Activated CD4-positive, alpha-beta T cell treated with anti-CD3 and anti-CD28 coated beads for 36 hours (primary cell): ENCODE data around the gene RPS8. TPM values are rescaled to one million over a fixed set of nuclear protein-coding genes. Genes with fewer than 3 reads are reported as not detected.

Experiments used
- ATAC-seq: fragments of 200-7000 bp; cut with Tn5 transposase; one replicate; pipeline ENCODE4 v1.10.0; 2021; ENCODE audit warnings: mild to moderate bottlenecking, moderate library complexity
- CTCF ChIA-PET: fragments of 350-600 bp; sonication (Branson Sonifier 250); formaldehyde crosslinking; loops from one replicate; lab custom pipeline; 2021; ENCODE audit warnings: antibody characterized with exemption; lab: Charles Lee
- POLR2A ChIA-PET: fragments of 350-600 bp; sonication (Branson Sonifier 250); formaldehyde crosslinking; loops from one replicate; lab custom pipeline; 2021; ENCODE audit warnings: antibody characterized with exemption, inconsistent platforms; lab: Charles Lee
- DNase-seq: peaks from one replicate; pipeline ENCODE4 v3.0.0-alpha.2; 2020
- H3K27ac Mint-ChIP-seq: one replicate; pipeline ENCODE4 v1.8.0; 2021; ENCODE audit warnings: mixed read lengths
- H3K27me3 Mint-ChIP-seq: one replicate; pipeline ENCODE4 v1.8.0; 2021; ENCODE audit warnings: mixed read lengths
- H3K36me3 Mint-ChIP-seq: one replicate; pipeline ENCODE4 v1.8.0; 2021; ENCODE audit warnings: low read depth, mixed read lengths
- H3K4me1 Mint-ChIP-seq: one replicate; pipeline ENCODE4 v1.8.0; 2021; ENCODE audit warnings: mixed read lengths
- H3K4me3 Mint-ChIP-seq: one replicate; pipeline ENCODE4 v1.8.0; 2021; ENCODE audit warnings: mild to moderate bottlenecking, moderate library complexity, mixed read lengths
- H3K9me3 Mint-ChIP-seq: one replicate; pipeline ENCODE4 v1.8.0; 2021; ENCODE audit warnings: low read depth, mixed read lengths
- intact Hi-C, 2 experiments: fragments of 100-400 bp; cut with DNase I in 1 of 2; cut with micrococcal nuclease in 1 of 2; formaldehyde crosslinking; loops; one replicate each; pipeline versions ENCODE4 v1.14.2 to v1.15.1; 2022 to 2024; cut with DNase I, micrococcal nuclease
- total RNA-seq, 2 experiments: library from RNA; stranded (reverse); gene quantifications; one replicate each; pipeline ENCODE4 v1.2.3, GENCODE V29; 2021

RPS8 gene
- total RNA-seq, 2 experiments from 2014 or later, result 3,005 to 3,275 TPM

DNA sequence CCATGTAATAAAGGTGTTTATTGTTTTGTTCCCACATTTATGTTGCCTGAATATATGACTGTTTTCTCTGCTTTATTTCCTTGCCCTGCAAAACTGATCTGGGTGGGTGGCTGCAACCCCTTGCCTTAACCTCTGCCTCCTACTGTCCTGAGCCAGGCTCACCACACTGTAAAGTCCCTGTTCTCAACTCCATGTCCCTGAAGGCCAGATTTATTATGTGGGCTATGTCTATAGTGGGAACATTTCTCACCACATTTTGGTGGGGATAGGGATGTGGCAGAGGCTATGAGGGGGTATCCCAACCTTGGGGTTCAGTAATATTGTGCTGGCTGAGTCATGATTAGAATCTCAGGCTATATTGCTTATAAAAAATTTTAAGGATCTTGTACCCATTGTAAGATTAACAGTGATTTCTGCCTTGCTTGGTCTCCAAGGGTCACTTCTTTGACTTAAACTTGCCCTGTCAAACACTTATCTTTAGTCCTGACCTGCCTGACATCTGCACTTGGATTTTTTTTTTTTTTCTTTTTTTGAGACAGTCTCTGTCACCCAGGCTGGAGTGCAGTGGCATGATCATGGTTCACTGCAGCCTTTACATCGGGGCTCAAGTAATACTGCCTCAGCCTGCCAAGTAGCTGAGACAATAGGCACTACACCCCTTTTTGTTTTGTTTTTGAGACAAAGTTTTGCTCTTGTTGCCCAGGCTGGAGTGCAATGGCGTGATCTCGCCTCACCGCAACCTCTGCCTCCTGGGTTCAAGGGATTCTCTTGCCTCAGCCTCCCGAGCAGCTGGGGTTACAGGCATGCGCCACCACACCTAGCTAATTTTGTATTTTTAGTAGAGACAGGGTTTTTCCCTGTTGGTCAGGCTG, 3.6 kb downstream of the RPS8 start:
- POLR2A ChIA-PET, result interaction anchor here (0.6 kb wide), 2 partner anchors 47 to 299 kb away, joined by 3 to 4 read pairs; no protein-coding TSS in a partner anchor
- peaks cover 76% of the 10 kb centered on the region for H3K36me3 Mint-ChIP-seq

DNA sequence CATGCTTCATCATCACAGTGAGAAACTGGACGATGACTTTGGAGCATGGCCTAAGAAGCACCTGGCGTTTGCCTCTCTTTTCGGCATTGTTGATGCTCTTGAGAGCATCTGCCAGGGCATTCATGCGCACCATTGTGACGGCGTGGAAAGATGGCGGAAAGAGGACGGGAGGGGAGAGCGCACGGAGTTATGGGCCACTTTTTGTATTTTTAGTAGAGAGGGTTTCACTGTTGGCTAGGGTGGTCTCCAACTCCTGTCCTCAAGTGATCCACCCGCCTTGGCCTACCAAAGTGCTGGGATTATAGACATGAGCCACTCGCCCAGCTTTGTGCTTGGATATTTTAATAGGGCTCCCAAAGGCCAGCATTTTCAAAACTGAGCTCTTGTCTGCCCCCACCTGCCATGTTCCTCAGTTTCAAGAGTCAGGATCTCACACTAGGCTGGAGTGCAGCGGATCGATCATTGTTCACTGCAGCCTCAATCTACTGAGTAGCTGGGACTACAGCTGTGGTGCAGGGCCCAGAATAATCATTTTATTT, 5.3 kb downstream of the RPS8 start:
- Mint-ChIP-seq H3K36me3 (peaks cover 70% of the 10 kb centered on the region), H3K9me3 (no peaks in the 10 kb centered on the region), H3K4me3 (no peak overlapping the region), H3K4me1 (peaks cover 50% of the 10 kb centered on the region), H3K27ac (no peak overlapping the region), H3K27me3 (no peaks in the 10 kb centered on the region)
- ChIA-PET CTCF (interaction anchor here (0.6 to 1.0 kb wide), 5 partner anchors 10 to 1838 kb away, joined by 3 to 5 read pairs (median 3); partner anchors contain the start of genes ARMH1, PLK3 and TMEM53), POLR2A (interaction anchor here (0.6 to 2.1 kb wide), 6 partner anchors 9 to 59 kb away, joined by 3 to 11 read pairs (median 4); partner anchors contain the start of gene BTBD19)
- no peak for ATAC-seq
- DNase-seq, result no peak
- intact Hi-C loops, result no loop called here

More for the DNA sequence above, 3.6 kb downstream of the RPS8 start:
- CTCF ChIA-PET, result interaction anchor here (0.7 kb wide), 1 partner anchor 25 kb away, joined by 3 read pairs; no protein-coding TSS in a partner anchor
- H3K9me3 Mint-ChIP-seq, result no peaks in the 10 kb centered on the region
- H3K27me3 Mint-ChIP-seq, result no peaks in the 10 kb centered on the region
- H3K4me3 Mint-ChIP-seq, result peak overlapping the region; percentile 96
- DNase-seq (no peak), ATAC-seq (no peak)
- intact Hi-C loops, result loop anchor here in 1 of 2 experiments (5.0 kb wide), 2 partner anchors 713 to 743 kb away; partner anchors contain the start of genes PRDX1 and TESK2
- peak overlapping the region; percentile 84 for H3K27ac Mint-ChIP-seq
- peaks cover 46% of the 10 kb centered on the region for H3K4me1 Mint-ChIP-seq

DNA sequence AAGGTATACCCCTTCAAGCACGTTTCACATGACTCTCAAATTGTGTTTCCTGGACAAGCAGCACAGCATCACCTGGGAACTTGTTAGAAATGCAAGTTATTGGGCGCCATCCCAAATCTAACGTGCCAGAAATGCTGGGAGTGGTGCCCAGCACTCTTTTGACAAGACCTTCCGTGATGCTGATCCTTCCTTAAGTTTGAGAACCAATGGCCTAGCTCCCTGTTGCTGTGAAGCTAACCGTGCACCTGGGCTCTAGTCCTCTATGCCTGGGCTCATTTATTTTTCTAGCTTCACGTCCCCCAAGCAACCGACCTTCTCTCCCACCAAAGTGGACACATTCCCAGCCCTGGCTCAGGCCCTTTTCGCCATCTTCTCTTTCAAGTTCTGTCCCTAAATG, 8.4 kb downstream of the RPS8 start:
- Mint-ChIP-seq H3K27ac (peak overlapping the region; percentile 27), H3K36me3 (peaks cover 40% of the 10 kb centered on the region), H3K27me3 (no peaks in the 10 kb centered on the region), H3K4me1 (peaks cover 43% of the 10 kb centered on the region), H3K9me3 (no peaks in the 10 kb centered on the region), H3K4me3 (peak overlapping the region; percentile 56)
- POLR2A ChIA-PET, result interaction anchor here (1.0 to 2.9 kb wide), 6 partner anchors 9 to 227 kb away, joined by 3 to 18 read pairs (median 8); partner anchors contain the start of genes HECTD3 and RNU5D-1
- DNase-seq (no peak), ATAC-seq (no peak)
- CTCF ChIA-PET, result interaction anchor here (0.9 to 3.3 kb wide), 10 partner anchors 9 to 227 kb away, joined by 3 to 13 read pairs (median 4); partner anchors contain the start of genes BTBD19, HECTD3 and RNU5D-1
- intact Hi-C loops, result loop anchor here in 1 of 2 experiments (1.0 kb wide), 1 partner anchor 8 kb away; the partner anchor contains the start of gene RPS8

DNA sequence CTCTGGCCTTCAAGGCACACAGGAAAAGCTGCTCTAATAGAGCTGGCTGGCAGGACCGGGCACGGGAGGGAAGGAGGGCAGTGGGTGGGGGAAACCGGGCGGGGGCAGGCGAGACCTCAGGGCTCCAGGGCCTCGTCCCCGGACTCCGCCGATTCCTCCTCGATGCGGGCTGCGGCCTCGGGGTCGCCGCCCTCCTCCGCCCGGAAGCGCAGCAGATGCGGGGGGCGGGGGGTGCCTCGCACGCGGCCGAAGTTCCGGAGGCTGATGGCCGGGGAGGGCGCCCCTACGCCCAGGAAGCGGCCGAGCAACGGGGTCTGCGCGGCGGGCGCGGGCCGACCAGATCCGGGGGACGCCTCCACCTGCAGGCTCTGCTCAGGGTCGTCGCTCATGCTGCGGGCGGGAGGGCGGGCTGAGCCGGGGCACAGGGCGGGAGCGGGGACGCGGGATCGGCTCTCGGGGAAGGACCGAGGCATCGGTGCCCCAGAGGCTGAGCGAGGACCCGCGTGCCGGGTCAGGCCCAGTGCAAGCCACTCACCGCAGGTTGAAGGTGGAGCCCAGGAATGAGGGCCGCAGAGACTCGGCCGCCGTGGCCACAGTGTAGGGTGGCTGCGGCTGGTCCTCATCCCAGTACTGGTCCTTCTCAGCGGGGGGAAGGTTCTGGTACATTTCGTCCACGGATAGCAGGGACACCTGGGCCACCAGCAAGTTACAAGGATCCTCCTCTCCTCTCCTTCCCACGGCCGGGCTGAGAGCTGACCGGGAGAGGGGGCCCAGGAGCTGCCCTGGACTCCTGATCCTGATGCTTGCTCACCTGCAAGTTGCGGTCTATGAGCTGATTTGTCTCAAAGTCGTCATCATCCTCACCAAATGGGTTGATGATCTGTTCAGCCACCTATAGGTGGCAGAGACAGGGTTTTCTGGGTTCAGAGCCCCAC, 9.0 kb downstream of the RPS8 start:
- ATAC-seq (peak; percentile 46), DNase-seq (peak; percentile 50)
- no peaks in the 10 kb centered on the region for H3K9me3 Mint-ChIP-seq
- peaks cover 37% of the 10 kb centered on the region for H3K4me1 Mint-ChIP-seq
- intact Hi-C loops, result loop anchor here (1.0 to 5.0 kb wide), 2 partner anchors 9 to 228 kb away; partner anchors contain the start of genes HECTD3 (in 1 of the 2), RPS8 (in 1 of the 2) and UROD (in 1 of the 2)
- ChIA-PET CTCF (interaction anchor here (0.7 to 3.3 kb wide), 21 partner anchors 9 to 707 kb away, joined by 3 to 13 read pairs (median 4); partner anchors contain the start of genes BTBD19, HECTD3, RNU5D-1 and RPS8), POLR2A (interaction anchor here (0.5 to 2.9 kb wide), 10 partner anchors 9 to 246 kb away, joined by 3 to 18 read pairs (median 5); partner anchors contain the start of genes HECTD3, PLK3, RNU5D-1 and RPS8)
- H3K4me3 Mint-ChIP-seq, result peak overlapping the region; percentile 56
- no peaks in the 10 kb centered on the region for H3K27me3 Mint-ChIP-seq
- H3K27ac Mint-ChIP-seq, result peak overlapping the region; percentile 60
- peaks cover 34% of the 10 kb centered on the region for H3K36me3 Mint-ChIP-seq

DNA sequence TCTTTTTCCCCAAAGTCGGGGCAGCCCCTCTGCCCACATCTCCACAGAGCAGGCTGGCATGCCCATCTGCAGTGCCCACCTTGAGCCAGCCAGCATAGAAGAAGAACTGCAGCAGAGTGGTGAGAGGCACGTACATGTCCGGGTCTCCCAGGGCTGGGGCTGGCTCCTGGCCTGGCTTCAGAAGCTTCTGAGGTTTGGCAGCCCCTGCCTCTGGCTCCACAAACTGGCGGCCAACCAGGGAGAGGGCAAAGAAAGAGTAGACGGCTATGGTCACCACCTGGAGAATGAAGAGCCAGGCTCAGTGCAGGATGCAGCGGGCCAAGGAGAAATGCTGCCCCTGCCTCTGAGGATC, 9.7 kb downstream of the RPS8 start:
- intact Hi-C loops, result loop anchor here in 1 of 2 experiments (5.0 kb wide), 1 partner anchor 227 kb away; the partner anchor contains the start of genes HECTD3 and UROD
- no peak for DNase-seq
- Mint-ChIP-seq H3K27me3 (no peaks in the 10 kb centered on the region), H3K27ac (peak overlapping the region; percentile 60), H3K4me3 (peak overlapping the region; percentile 54), H3K9me3 (no peaks in the 10 kb centered on the region), H3K4me1 (peaks cover 37% of the 10 kb centered on the region), H3K36me3 (peaks cover 28% of the 10 kb centered on the region)
- POLR2A ChIA-PET, result interaction anchor here (1.0 to 2.9 kb wide), 8 partner anchors 10 to 226 kb away, joined by 3 to 18 read pairs (median 10); partner anchors contain the start of genes HECTD3, PLK3, RNU5D-1 and RPS8
- CTCF ChIA-PET, result interaction anchor here (0.7 to 3.3 kb wide), 23 partner anchors 9 to 706 kb away, joined by 3 to 13 read pairs (median 4); partner anchors contain the start of genes BTBD19, HECTD3, RNU5D-1 and RPS8
- ATAC-seq, result no peak

DNA sequence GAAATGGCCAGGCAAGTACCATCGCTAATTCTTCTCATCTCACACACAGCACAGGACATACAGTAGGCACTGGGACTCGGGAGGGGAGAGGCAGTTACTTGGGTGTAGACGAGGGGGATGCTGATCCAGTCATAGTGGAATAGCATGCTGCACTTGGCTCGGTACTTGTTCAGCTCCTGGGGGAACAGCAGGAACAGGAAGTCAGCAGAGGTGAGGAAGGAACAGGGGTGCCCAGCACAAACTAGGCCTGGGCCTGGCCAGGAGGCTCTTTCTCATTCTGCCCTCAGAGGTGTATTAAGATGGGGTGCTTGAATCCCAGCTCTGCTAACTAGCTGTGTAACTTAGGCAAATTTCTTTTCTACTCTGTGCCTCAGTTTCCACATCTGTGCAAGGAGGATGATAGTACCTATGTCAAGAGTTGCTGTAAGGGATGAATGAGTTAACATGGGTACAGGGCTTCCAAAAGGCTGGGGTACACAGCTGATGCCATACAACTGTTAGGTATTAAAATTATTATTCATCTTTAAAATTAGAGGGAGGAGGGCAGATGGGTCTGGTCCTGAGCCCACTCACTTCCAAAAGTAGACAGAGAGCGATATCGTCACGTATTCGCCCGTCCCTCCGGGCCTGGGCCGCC, 10.3 kb downstream of the RPS8 start:
- Mint-ChIP-seq H3K27ac (peak overlapping the region; percentile 69), H3K9me3 (no peaks in the 10 kb centered on the region), H3K4me1 (peaks cover 34% of the 10 kb centered on the region), H3K4me3 (peak overlapping the region; percentile 66), H3K36me3 (peaks cover 22% of the 10 kb centered on the region), H3K27me3 (no peaks in the 10 kb centered on the region)
- ChIA-PET CTCF (interaction anchor here (0.7 to 3.3 kb wide), 17 partner anchors 10 to 703 kb away, joined by 3 to 13 read pairs (median 4); partner anchors contain the start of genes BTBD19, RNU5D-1 and RPS8), POLR2A (interaction anchor here (1.3 to 3.2 kb wide), 5 partner anchors 10 to 64 kb away, joined by 13 to 29 read pairs (median 16); partner anchors contain the start of genes RNU5D-1 and RPS8)
- intact Hi-C loops, result loop anchor here (1.0 to 5.0 kb wide), 4 partner anchors 34 to 227 kb away; partner anchors contain the start of genes HECTD3 (in 1 of the 2) and UROD (in 1 of the 2)
- no peak for DNase-seq
- ATAC-seq, result no peak

DNA sequence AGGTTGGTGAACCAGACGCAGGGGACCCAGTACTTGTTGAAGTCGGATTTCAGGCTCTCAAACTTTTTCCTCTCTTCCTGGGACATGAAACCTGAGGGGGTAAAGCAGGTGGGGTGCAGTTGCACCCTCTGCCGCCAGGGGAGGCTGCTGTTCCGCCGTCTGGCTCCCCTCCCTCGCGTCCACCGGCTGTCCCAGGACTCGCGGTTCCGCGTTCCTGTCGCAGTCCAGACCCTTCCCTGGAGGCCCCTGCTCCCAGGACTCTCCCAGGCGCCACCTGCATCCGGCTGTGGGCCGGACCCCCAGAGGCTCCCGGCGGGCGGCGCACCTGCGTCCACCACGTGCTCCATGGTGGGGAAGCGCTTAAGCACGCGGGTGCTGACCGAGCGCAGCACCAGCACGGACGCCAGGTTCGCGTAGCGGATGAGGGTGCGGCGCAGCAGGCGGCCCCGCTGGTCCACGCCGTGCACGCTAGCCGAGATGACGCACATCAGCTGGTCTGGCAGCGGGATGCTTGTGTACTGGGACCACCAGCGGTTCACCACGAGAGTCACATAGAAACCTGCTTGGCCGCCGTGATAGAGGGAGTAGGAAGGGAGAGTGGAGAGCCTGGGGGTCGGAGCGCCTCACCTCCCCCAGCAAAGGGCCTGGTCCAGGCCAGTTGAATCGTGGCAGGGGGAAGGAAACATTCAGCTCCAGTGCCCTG, 10.9 kb downstream of the RPS8 start:
- Mint-ChIP-seq H3K27ac (peak overlapping the region; percentile 69), H3K9me3 (no peaks in the 10 kb centered on the region), H3K4me3 (peak overlapping the region; percentile 66), H3K27me3 (no peaks in the 10 kb centered on the region), H3K4me1 (peaks cover 31% of the 10 kb centered on the region), H3K36me3 (peaks cover 16% of the 10 kb centered on the region)
- DNase-seq (peak; percentile 85), ATAC-seq (peak; percentile 73)
- CTCF ChIA-PET, result interaction anchor here (0.5 to 3.3 kb wide), 14 partner anchors 11 to 703 kb away, joined by 3 to 13 read pairs (median 4); partner anchors contain the start of genes BTBD19, RNU5D-1 and RPS8
- POLR2A ChIA-PET, result interaction anchor here (0.6 to 3.2 kb wide), 7 partner anchors 10 to 64 kb away, joined by 3 to 29 read pairs (median 5); partner anchors contain the start of genes PLK3, RNU5D-1 and RPS8
- intact Hi-C loops, result loop anchor here (1.0 to 5.0 kb wide), 4 partner anchors 33 to 226 kb away; partner anchors contain the start of genes HECTD3 (in 1 of the 2) and UROD (in 1 of the 2)

DNA sequence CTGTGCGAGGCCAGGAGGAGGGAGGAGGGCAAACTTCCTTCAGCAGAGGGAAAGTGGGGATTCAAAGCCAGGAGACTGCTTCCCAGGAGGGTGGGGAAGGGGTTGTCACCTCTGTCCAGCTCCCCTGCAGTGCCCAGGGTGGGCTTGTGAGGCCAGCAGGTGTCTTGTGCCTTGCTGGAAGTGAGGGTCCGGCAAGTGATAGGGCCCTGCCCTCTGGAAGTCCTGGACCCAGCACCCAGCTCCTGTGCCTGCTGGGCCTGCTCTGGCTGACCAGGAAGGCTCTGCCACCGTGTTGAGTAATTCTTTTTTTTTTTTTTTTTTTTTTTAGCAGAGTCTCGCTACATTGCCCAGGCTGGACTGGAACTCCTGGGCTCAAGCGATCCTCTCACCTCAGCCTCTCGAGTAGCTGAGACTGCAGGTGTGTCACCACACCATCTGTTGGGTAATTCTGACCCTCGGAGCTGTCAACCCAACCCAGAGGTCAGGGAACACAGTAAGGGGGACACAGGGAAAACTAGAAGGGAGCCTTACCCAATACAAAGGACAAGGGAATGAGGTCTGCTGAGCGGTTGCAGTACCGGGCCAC, 11.6 kb downstream of the RPS8 start:
- no peaks in the 10 kb centered on the region for H3K27me3 Mint-ChIP-seq
- DNase-seq, result no peak
- peak overlapping the region; percentile 66 for H3K4me3 Mint-ChIP-seq
- H3K4me1 Mint-ChIP-seq, result peaks cover 29% of the 10 kb centered on the region
- peaks cover 9% of the 10 kb centered on the region for H3K36me3 Mint-ChIP-seq
- CTCF ChIA-PET, result interaction anchor here (0.5 to 2.3 kb wide), 5 partner anchors 11 to 56 kb away, joined by 3 to 13 read pairs (median 4); partner anchors contain the start of genes RNU5D-1 and RPS8
- intact Hi-C loops, result loop anchor here (1.0 to 5.0 kb wide), 4 partner anchors 32 to 225 kb away; partner anchors contain the start of genes HECTD3 (in 1 of the 2) and UROD (in 1 of the 2)
- no peak for ATAC-seq
- POLR2A ChIA-PET, result interaction anchor here (0.6 to 3.2 kb wide), 7 partner anchors 10 to 65 kb away, joined by 3 to 29 read pairs (median 5); partner anchors contain the start of genes PLK3 and RPS8
- H3K9me3 Mint-ChIP-seq, result no peaks in the 10 kb centered on the region
- H3K27ac Mint-ChIP-seq, result peak overlapping the region; percentile 69
